Endometrium (tissue), 2 donors: ENCODE data around the gene SRPK3.
"Not testable (repeated sequence)": the region's sequence is repeated elsewhere in the genome, so short reads cannot be mapped to it uniquely, and the experiment has no call there.

ENCODE experiments used
- FAIRE-seq: peaks from 2 replicates; lab custom pipeline; 2012; peaks lifted over from hg19 to GRCh38; lab: Jason Lieb, UNC
- donor health status: control.
- donor health status: control.

Gene SRPK3

DNA sequence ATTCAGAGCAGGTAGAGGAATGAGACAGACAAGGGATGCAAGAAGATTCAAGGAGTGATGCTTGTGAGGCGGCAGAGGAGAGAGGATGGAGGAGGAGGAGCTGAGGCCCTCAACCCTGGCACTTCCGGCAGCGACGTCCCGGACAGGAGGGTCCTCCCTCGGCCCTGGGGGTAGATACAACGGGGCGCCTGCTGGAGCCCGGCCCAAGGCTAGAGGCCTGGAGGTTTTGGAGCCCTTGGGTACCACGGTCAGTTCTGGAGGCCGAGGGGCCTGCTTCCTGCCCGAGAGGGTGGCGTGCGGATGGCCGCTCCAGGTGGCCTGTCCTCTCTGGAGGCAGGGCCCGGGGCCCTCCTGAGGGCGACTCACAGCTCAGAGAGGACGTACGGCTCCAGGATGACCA lies 27.1 kb downstream of the SRPK3 start:
- FAIRE-seq: no peak

DNA sequence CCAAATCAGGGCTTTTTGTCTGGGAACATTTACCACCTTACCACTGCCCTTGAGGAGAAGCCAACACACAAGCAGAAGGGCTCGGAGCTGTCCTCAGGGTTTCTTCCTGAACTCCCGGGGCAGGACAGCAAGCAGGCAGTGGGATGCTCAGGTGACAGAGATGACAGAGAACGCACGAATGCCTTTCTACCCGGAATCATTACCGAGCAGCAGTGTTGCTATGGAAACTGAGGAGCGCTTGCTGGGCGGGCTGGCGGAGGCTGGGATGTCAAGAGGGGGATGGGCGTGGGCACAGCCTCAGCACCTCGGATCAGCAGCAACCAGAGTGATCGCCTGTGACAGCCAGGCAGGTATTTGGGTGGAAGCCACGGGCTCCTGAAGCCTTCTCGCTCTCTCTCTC lies 31.4 kb downstream of the SRPK3 start:
- FAIRE-seq: no peak

DNA sequence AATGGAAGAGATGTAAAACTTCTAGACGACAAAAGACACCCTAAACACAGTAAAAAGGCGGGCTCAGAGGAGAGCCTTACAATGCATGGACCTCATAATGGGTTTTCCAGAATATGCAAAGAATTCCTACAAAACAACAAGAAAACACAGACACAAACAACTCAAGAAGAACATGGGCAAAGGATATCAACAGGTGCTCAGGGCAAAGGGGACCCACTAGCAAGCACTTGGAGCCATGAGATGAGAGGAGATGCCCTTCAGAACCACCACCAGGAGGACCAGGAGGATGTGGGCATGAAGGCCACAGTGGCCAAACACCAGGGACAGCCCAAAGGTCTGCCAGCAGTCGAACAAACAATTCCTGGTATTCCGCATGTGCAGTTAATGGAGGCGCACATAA lies 32.3 kb downstream of the SRPK3 start:
- no peak for FAIRE-seq

DNA sequence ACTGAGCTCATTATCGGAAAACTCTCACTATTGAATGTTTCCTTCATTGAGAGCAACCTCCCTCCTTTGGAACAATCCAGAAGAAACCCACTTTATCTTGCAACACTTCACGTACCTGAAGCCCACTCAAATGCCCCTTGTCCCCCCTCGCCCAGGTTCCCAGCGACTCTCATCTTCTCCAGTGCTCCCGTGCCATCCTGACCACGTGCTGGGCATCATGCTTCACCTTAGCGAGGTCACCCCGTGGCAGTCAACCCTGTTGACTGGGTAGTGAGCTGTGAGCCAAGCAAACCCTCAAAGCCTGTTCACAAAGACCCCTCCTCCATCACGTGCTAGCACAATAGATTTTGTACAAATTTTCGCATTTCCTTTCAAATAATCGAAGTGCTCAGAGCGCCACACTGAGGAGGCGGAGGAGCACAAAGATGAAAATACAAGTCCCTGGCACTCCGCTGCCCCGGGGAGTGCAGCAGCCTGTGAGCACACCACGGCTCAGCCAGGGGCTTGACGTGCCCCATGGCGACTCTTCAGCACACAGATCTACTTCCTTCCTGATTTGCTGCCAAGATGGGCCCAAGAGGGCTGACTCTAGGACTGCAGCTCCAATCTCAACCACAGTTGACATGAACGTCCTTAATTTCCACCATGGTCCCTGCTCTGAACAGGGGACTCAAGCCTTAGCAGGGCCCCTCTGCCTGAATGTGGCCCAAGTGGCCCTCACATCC lies 33.9 kb downstream of the SRPK3 start:
- FAIRE-seq: no peak

DNA sequence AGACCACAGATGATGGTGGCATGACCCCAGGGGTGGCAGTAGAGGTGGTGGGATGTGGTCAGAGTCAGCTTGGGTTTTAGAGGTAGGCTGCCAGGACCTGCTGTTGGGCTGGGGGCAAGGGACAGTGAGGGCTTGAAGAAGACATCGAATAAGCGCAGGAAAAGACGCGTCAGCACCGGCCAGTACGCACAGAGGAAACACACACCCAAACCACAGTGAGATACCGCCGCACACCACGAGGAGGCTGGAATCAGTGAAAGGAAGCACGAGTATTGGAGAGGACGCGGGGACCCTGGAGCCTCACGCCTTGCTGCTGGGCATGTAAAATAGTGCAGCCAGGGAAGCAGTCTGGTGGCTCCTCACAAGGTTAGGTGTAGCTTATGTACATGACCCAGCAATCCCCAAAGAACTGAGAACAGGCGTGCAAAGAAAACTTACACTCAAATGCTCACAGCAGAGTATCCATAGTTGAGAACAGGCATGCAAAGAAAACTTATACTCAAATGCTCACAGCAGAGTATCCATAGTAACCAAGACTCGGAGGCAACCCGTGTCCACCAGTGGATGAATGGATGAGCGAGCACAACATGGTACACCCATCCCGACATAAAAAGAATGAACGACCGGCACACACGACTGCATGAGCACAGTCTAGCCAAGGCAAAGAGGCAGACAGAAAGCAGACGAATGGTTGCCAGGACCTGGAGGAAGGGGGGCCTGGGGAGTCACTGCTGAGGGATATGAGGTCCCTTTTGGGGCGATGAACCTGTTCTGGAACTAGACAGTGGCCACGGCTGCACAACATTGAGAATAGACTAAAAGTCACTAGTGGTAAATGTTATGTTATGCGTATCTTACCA lies 36.2 kb downstream of the SRPK3 start:
- FAIRE-seq: no peak

DNA sequence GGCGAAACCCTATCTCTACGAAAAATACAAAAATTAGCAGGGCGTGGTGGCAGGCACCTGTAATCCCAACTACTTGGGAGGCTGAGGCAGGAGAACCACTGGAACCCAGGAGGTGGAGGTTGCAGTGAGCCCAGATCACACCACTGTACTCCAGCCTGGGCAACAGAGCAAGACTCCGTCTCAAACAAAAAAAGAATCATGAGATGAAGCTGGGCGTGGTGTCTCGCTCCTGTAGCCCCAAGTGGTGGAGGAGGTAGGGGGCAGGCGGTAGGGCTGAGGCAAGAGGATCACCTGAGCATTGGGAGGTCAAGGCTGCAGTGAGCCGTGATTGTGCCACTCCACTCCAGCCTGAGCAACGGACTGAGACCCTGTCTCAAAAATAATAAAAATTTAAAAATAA lies 37.2 kb downstream of the SRPK3 start:
- not testable (repeated sequence) for FAIRE-seq

DNA sequence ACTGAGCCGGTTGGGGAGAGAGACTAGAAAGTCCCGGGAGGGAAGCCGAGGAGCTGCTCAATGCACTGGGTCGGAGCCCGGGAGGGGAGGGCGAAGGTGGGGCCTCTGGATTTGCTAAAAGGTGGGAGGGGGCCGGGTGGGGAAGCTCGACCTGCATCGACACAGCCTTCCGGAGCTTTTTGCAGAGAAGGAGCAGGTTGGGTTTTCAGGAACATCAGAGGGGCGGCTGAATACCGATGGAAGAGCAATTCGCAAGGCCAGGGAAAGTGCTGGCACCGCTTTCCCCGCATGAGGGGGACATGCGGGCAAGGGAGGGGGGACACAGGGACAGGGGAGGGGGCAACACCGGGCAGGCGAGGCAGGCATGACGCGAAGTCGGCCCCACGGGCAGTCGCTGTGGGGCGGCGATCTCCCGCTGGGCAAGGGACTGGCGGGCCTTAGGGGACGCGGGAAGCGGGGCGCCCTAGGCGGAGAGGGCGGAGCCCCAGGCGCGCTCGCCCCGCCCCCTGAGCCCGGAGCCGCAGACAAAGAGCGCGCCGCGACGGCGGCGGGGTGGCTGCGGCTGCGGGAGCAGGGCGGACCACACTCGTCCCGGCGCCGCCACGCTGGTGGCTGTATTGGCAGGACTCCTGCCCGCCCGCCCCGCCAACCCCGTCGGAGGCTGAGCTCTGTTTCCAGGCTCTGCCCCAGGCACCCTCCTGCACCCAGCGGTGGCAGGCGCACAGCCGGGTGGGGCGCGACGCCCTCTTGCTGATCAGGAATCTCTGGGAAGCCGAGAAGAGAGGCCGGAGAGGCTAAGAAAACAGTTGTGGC lies 37.9 kb downstream of the SRPK3 start:
- no peak for FAIRE-seq

DNA sequence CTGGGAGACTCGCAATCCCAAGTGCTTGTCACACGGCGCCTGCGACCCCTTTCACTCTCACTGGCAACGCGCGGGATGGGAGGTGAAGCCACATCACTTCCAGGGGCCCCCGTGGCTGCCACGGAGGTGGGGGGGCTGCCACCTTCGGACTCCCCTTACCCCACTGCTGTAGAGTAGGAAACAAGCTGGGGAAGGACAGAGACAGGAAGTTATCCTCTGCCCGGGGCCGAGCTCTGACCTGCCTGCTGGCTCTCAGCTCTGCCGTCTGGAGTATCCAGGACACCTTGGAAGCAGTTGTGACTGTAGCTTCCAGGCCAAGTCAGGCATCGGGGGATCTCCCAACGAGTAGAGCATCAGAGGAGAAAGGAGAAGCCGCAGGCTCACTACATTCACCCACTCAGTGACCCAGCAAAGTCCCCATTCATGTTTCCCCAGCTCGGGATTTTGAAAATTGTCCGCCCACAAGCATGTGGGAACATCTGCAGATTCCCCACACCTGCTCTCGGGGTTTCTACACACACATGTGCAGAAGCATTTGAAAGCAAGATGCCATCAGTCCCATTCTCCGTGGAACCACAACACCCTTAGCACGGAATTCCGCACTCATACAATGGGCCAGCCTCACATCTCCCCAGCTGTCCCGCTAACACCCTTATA lies 38.7 kb downstream of the SRPK3 start:
- no peak for FAIRE-seq

DNA sequence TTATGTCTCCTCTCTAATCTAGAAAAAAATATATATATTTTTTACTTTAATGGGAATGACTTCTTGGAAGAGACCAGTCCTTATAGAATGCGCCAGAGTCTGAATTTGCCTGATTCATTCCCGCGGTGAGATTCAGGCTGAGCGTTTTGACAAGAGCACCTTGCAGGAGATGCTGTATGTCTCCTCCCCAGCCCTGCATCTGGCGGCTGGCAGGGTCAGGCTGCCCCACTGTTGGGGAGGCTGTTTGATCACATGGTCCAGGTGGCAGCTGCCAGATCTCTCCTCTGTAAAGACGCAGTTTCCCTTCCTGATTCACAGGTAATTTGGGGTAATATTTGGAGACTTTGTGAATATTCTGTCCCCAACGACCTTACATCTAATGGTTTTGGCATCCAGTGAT lies 39.8 kb downstream of the SRPK3 start:
- no peak for FAIRE-seq

DNA sequence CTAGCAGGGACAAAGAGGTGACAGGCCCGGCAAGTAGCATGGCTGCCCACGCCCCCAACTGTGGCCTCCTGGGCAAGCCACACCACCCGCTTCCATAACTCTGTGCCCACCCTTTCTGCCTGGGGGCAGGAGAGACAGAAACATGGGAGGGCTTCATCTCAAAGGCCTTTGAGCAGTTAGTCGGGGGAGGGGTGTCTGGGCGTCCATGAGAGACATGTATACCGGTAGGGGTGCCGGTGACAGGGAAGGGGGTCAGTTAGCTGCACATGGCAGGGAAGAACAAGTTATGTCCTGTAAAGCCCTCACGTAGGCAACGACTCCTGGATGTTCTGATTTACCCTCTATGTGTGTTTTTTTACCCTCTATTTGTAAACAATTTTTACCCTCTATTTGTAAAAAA lies 40.2 kb downstream of the SRPK3 start:
- FAIRE-seq: no peak

DNA sequence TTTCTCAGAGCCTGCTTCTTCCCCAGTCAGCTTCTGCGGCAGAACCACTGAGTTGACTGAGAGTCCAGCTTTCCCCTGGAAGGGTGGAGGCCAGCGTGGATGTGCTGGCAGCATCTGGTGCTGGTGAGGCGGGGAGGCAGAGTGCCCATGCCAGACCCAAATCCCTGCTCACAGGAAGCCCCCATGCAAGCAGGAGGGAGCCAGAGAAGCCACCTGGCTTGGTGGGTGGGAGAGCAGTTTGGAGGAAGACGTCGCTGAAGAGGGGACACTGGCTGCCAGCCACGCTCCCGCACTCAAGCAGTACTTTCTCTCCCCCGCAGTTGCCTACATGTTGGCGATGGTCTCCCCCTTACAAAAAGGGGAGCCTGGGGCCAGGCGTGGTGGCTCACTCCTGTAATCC lies 43.5 kb downstream of the SRPK3 start:
- FAIRE-seq: no peak

DNA sequence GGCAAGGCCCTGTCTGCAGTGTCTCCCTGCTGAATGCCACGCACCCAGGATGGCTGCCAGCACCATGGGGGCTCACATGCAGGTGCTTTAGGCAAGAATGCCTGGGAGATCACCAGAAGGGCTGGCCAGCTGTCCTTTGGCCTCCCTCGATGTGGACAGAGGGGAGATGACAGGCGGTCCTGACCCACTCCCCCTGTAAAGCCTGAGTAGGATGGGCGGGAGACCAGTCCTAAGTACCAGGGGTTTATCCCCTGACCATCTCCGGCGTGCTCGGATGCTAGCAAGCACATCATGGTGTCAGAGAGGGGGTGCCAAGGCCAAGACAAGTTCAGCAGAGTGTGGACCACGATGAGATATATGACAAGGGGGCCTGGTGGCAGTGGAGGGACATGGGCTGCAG lies 44.2 kb downstream of the SRPK3 start:
- FAIRE-seq: no peak

DNA sequence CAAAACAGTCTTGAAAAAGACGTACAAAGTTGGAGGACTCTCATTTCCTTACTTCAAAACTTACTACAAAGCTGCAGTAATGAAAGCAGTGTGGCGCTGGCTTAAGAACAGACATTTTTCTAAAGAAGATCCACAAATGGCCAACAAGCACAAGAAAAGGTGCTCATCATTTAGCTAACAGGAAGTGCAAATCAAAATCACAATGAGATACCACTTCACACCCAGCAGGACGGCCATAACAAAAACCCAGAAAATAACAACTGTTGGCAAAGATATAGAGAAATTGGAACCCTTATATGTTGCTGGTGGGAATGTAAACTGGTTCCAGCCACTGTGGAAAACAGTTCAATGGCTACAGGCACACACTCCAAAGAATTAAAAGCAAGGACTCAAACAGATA lies 46.2 kb downstream of the SRPK3 start:
- FAIRE-seq: no peak

DNA sequence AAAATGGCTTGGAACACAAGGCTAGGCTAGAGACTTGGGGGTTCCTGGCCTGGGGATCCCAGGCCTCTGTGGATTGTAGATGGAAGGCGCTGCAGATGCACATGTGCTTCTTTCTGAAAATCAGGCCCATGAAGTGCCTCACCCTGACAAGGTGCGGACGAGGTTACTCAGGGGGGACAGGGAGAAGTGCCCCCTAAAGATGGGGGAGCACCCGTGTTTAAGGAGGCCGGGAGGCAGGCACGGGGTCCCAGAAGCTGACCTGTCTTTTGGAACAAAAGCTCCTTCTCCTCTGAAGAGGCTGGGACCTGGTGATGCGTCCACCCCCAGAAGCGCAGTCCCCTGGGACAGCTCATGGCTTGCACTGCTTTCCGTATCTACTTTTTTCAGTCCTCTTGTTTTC lies 47.1 kb downstream of the SRPK3 start:
- FAIRE-seq: no peak

DNA sequence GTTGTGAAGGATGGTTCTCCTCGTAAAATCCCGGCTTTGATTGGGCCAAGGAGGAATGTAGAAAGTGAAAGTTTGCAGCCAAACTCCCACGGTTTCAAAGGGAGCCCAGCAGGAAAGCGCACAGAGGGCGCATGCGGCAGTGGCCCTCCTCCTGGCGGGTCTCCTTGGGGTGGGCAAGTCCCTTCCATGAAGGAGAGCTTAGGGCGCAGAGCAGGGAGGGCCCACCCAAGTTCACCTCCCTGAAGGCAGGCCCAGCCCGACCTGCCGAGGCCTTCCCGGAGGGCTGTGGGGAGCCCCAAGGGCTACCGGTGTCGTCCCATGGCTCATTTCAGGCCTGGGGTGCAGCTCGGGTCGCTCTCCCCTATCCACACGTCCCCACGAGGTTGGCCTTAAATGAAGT lies 47.5 kb downstream of the SRPK3 start:
- FAIRE-seq: no peak

DNA sequence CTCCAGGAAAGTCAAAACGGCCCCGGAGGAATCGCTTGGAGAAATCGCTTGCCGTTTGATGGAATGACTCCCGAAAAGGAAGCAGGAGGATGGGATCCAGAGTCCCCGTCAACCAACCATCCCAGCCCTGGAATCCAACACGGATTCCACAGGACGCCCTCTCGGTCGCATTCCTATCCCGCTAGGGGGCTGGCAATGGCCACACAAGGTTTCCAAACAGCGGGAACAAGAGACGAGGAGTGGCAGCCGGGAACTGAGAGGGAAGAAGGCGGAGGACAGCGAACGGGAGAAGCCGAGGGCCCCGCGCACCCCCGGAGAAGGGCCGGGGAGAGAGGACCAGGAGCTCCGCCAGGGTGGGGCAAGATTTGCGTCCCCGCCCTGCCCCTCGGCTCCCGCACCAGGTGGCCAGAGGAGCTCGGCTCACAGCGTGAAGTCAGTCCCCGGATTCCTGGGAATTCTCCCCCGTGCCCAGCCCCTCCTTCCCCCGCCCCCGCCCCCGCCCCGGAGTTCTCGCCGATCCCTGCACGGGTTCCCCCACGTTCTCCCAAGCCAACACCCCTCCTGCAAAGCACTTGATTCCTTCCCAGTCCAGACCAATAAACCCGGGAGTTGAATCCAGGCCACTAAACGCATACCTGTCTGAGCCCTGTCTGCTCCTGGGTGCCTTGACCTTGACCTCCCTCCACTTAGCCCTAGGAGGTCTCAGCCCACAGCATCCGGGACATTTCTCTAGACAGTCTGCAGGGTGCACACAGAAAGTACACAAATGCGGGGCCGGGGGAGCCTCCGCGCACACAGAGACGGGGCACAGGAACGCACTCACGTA lies 48.1 kb downstream of the SRPK3 start:
- no peak for FAIRE-seq

DNA sequence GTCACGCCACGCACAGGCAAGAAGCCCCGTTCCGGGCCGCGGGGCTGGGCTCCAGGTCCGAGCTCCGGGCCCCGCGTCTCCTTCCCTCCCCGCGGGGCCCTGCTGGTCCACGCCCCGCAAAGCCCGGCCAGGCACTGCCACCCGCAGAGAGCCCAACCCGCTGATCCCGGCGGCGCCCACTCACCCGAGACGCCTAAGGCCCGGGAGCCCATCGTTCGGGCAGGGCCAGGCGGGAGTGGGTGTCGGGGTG lies 48.6 kb downstream of the SRPK3 start:
- no peak for FAIRE-seq

DNA sequence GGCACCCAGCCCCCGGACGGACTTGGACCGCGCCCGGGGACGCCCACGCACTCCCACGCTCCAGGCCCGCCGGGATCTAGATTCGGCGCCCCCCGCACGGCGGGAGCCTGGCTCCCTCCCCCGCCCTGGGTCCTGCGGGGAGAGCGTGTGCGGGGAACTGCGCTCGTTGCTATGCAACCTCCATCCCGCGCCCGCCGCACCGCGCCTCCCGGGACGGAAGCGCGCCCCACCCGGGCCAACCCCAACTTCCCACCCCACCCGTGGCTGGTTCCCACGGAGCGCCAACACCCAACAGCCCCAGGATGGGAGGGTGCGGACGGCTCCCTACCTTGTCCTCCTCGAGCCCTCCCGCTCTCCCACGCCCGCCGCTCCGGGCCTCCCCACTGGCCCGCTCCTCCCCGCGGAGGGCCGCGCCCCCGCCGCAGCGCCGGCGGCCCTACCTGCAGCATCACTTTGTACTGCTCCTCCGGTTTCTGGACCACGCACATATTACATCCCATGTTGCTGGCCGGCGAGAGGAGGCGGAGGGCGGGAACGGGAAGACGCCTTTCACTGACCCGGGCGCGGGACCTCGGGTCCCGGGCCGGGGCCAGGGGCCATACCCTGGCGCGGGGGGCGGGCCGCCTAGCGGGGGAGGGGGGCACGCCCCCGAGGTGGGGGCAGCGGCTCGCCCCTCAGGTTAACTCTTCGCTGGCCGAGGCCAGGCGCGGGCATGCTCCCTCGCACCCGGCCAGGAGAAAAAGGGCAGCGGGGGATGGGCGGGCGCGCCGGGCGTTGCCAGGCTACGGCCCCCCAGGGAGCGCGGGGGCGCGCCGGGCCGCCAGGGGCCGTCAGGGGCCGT lies 49.2 kb downstream of the SRPK3 start, which contains the start of gene PDZD4:
TSS of gene PDZD4 (minus strand) at position 746 of the 841 bp plus-strand sequence. CDS start at position 500, 246 bp downstream.
- no peak for FAIRE-seq

DNA sequence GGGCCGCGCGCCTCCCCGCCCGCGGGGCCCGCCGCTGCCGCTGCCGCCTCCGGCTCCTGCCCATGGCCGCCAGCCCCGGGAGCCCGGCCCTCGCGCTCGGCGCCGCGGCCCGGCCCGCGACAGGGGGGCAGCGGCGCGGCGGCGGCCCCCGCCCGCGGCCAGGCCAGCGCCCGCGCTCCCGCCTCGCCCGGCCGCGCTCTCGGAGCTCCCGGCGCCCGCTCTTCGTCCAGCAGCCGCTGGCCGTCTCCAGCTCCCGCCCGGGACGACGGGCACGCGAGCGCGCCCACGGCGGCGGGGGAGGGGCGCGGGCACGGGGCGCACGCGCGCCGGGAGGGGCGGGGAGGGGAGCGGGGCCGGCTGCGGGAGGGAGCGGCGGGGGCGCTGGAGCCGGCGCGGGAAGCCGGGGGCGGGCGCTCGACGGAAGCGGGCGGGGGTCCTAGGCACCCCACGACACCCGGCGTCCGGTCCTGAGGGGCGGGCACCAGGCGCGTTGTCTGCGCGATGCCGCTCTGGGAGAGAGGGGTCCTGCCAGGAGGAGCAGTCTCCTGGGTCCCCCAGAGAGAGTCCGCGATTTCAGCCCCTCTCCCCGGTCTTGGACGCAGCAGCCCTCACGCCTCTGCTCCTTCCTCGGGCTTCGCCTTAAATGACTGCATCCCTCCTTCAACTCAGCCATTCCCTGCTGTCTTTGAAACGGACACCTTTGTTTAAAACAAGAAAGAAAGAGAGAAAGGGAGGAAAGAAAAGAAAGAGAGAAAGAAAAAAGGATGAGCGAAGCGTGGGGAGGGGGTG lies 50.0 kb downstream of the SRPK3 start:
- FAIRE-seq: no peak
